ENCODE measurements around the gene CELA2A. TPM values are rescaled to one million over a fixed set of nuclear protein-coding genes. Genes with fewer than 3 reads are reported as not detected.
"Not testable (repeated sequence)": the region's sequence is repeated elsewhere in the genome, so short reads cannot be mapped to it uniquely, and the experiment has no call there.

CELA2A gene
- total RNA-seq, 4 donors from 2014 or later = not detected

- DNase-seq (ENCODE audit: extremely low spot score) = no peak
- Histone ChIP-seq H3K4me3 (no peak overlapping the region), H3K36me3 (peaks cover 5 to 45% (median 35%) of the 10 kb centered on the region in 4 donors), H3K9me3 (no peaks in the 10 kb centered on the region), H3K27ac (replicated peaks in 1 of 4) (no peak overlapping the region), H3K4me1 (peaks cover 14 to 22% (median 17%) of the 10 kb centered on the region in 4 donors), H3K27me3 (no peaks in the 10 kb centered on the region)
- no peak for TF ChIP-seq POLR2AphosphoS5 (IDR thresholded peaks at IDR 0.05)
- TF ChIP-seq POLR2A (IDR thresholded peaks at IDR 0.05; ENCODE audit: low read depth) = no peak
- no peak for TF ChIP-seq CTCF (IDR thresholded peaks at IDR 0.05)
- TF ChIP-seq EP300 (IDR thresholded peaks at IDR 0.05) = no peak
- 79% methylated on average over 4 of the region's 4 CpGs for WGBS
- intact Hi-C loops (cut with DNase I) = loop anchor here (1.0 to 10.0 kb wide), 2 partner anchors 108 to 307 kb away; no protein-coding TSS in a partner anchor
Measured at GRCh38 chr1:15431571-15431948, 25.0 kb upstream of the CELA2A start.

- Histone ChIP-seq H3K4me1 (peaks cover 6 to 15% (median 10%) of the 10 kb centered on the region in 4 donors), H3K36me3 (peaks cover 5 to 37% (median 32%) of the 10 kb centered on the region in 4 donors), H3K27ac (replicated peaks in 1 of 4) (no peak overlapping the region), H3K4me3 (no peak overlapping the region), H3K27me3 (no peaks in the 10 kb centered on the region), H3K9me3 (no peaks in the 10 kb centered on the region)
- TF ChIP-seq POLR2AphosphoS5 (IDR thresholded peaks at IDR 0.05) (no peak), EP300 (IDR thresholded peaks at IDR 0.05) (no peak), CTCF (IDR thresholded peaks at IDR 0.05) (no peak), POLR2A (IDR thresholded peaks at IDR 0.05; ENCODE audit: low read depth) (no peak)
- intact Hi-C loops (cut with DNase I) = loop anchor here (10.0 kb wide), 1 partner anchor 308 kb away; no protein-coding TSS in a partner anchor
- 54% methylated on average over 9 of the region's 9 CpGs for WGBS
- DNase-seq (ENCODE audit: extremely low spot score) = no peak
Measured at GRCh38 chr1:15432324-15432723, 24.2 kb upstream of the CELA2A start.

- peaks cover 0 to 3% (median 0%) of the 10 kb centered on the region in 4 donors for H3K4me1 ChIP-seq
- intact Hi-C loops (cut with DNase I) = loop anchor here (10.0 kb wide), 1 partner anchor 309 kb away; no protein-coding TSS in a partner anchor
- TF ChIP-seq EP300 (IDR thresholded peaks at IDR 0.05) (no peak), POLR2AphosphoS5 (IDR thresholded peaks at IDR 0.05) (no peak), POLR2A (IDR thresholded peaks at IDR 0.05; ENCODE audit: low read depth) (no peak), CTCF (IDR thresholded peaks at IDR 0.05) (no peak)
- whole genome bisulfite sequencing = 90% methylated on average over 9 of the region's 9 CpGs
- peaks cover 4 to 26% (median 22%) of the 10 kb centered on the region in 4 donors for H3K36me3 ChIP-seq
- H3K27me3 ChIP-seq = no peaks in the 10 kb centered on the region
- no peaks in the 10 kb centered on the region for H3K9me3 ChIP-seq
- no peak overlapping the region for H3K27ac ChIP-seq (replicated peaks in 1 of 4)
- DNase-seq (ENCODE audit: extremely low spot score) = no peak
- no peak overlapping the region for H3K4me3 ChIP-seq
Measured at GRCh38 chr1:15433471-15433870, 23.1 kb upstream of the CELA2A start.

- not testable (repeated sequence) for H3K27ac ChIP-seq (replicated peaks in 1 of 4); H3K9me3 ChIP-seq; H3K4me1 ChIP-seq; H3K4me3 ChIP-seq; DNase-seq (ENCODE audit: extremely low spot score); H3K27me3 ChIP-seq
- 59% methylated on average over 7 of the region's 8 CpGs for WGBS
- intact Hi-C loops (cut with DNase I) = loop anchor here (10.0 kb wide), 1 partner anchor 310 kb away; no protein-coding TSS in a partner anchor
- peaks cover 0 to 13% (median 11%) of the 10 kb centered on the region in 4 donors for H3K36me3 ChIP-seq
Measured at GRCh38 chr1:15434739-15435138, 21.8 kb upstream of the CELA2A start.

GRCh38 chr1:15435239-15436077, 21.1 kb upstream of the CELA2A start:
- peaks cover 0 to 3% (median 0%) of the 10 kb centered on the region in 4 donors for H3K4me1 ChIP-seq
- WGBS = 90% methylated on average over 17 of the region's 17 CpGs
- TF ChIP-seq POLR2A (IDR thresholded peaks at IDR 0.05; ENCODE audit: low read depth) (no peak), POLR2AphosphoS5 (IDR thresholded peaks at IDR 0.05) (no peak), EP300 (IDR thresholded peaks at IDR 0.05) (no peak), CTCF (IDR thresholded peaks at IDR 0.05) (no peak)
- H3K9me3 ChIP-seq = no peaks in the 10 kb centered on the region
- H3K27ac ChIP-seq (replicated peaks in 1 of 4) = no peak overlapping the region
- H3K36me3 ChIP-seq = peaks cover 0 to 6% (median 6%) of the 10 kb centered on the region in 4 donors
- no peak overlapping the region for H3K4me3 ChIP-seq
- intact Hi-C loops (cut with DNase I) = loop anchor here (10.0 kb wide), 1 partner anchor 311 kb away; no protein-coding TSS in a partner anchor
- no peaks in the 10 kb centered on the region for H3K27me3 ChIP-seq
- no peak for DNase-seq (ENCODE audit: extremely low spot score)
